IPS-18a (cell line): ENCODE measurements around the gene ZNF317.

ENCODE experiments used
- H3K27ac ChIP-seq: one replicate; pipeline ENCODE4 v1.5.1; 2013; ENCODE audit warnings: low read length
- H3K27me3 ChIP-seq: one replicate; pipeline ENCODE4 v1.6.1; 2013; ENCODE audit warnings: mild to moderate bottlenecking, low read length; ENCODE audit not compliant: control insufficient read depth, insufficient read depth
- H3K36me3 ChIP-seq: one replicate; pipeline ENCODE4 v1.6.1; 2013; ENCODE audit warnings: low read depth, low read length; ENCODE audit not compliant: control insufficient read depth
- H3K4me1 ChIP-seq: one replicate; pipeline ENCODE4 v1.6.1; 2013; ENCODE audit warnings: low read depth, low read length; ENCODE audit not compliant: control insufficient read depth
- H3K4me3 ChIP-seq: one replicate; pipeline ENCODE4 v1.5.1; 2013; ENCODE audit warnings: low read length
- H3K9ac ChIP-seq: one replicate; pipeline ENCODE4 v1.6.1; 2013; ENCODE audit warnings: mild to moderate bottlenecking, low read length, moderate library complexity
- H3K9me3 ChIP-seq: one replicate; pipeline ENCODE4 v1.6.1; 2013; ENCODE audit warnings: low read depth, low read length; ENCODE audit not compliant: control insufficient read depth

The ZNF317 gene

DNA sequence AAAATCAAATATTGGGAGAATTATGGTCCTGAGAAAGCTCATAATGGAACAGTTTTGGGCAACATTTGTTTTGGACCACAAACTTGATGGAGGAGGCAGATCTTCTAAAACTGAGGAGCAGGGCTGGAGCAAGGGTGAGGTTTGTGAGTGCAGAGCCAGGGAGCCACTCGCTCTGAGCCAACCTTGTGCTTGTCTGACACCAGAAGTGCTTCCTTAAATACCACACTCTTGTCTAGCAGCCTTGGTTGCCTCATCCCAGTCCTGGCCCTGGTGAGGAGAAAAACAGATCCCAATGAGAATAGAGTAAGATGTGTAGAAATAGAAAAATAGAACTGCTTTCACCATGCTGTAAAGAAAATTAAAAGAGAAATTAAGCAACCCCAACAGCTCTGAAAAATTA, 6.7 kb downstream of the ZNF317 start:
- peaks cover 4% of the 10 kb centered on the region for H3K4me1 ChIP-seq
- H3K9ac ChIP-seq, result no peak overlapping the region
- H3K27me3 ChIP-seq, result no peaks in the 10 kb centered on the region
- H3K9me3 ChIP-seq, result peaks cover 30% of the 10 kb centered on the region
- H3K36me3 ChIP-seq, result peaks cover 11% of the 10 kb centered on the region
- no peak overlapping the region for H3K4me3 ChIP-seq
- no peak overlapping the region for H3K27ac ChIP-seq

- Histone ChIP-seq H3K27ac (no peak overlapping the region), H3K9me3 (peaks cover 30% of the 10 kb centered on the region), H3K9ac (no peak overlapping the region), H3K36me3 (peaks cover 11% of the 10 kb centered on the region), H3K27me3 (no peaks in the 10 kb centered on the region), H3K4me1 (no peaks in the 10 kb centered on the region), H3K4me3 (no peak overlapping the region)
Observed at GRCh38 chr19:9148697-9149096, 8.5 kb downstream of the ZNF317 start.

- Histone ChIP-seq H3K4me3 (no peak overlapping the region), H3K36me3 (peaks cover 11% of the 10 kb centered on the region), H3K9me3 (peaks cover 20% of the 10 kb centered on the region), H3K9ac (no peak overlapping the region), H3K27ac (no peak overlapping the region), H3K27me3 (no peaks in the 10 kb centered on the region), H3K4me1 (no peaks in the 10 kb centered on the region)
Observed at GRCh38 chr19:9149997-9150396, 9.8 kb downstream of the ZNF317 start.

DNA sequence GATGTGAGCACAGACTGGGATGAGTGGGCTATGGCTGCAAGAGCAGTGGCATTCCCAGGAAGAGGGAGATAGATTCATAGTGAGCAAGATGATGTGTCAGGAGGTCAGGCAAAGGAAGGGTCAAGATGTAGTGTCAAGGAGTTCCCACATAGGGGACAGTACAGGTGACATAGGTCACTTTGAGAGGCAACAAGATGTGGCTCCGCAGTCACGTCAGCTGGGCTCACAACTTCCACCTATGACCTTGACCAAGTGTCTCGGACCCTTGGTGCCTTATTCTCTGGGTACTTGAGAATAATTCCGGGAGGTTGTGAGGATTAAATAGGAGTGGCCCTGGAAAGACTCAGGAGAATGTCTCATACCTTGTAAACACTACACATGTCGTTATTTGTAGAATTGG, 10.5 kb downstream of the ZNF317 start:
- Histone ChIP-seq H3K4me1 (no peaks in the 10 kb centered on the region), H3K9ac (no peak overlapping the region), H3K36me3 (peaks cover 16% of the 10 kb centered on the region), H3K27ac (no peak overlapping the region), H3K9me3 (peaks cover 15% of the 10 kb centered on the region), H3K27me3 (no peaks in the 10 kb centered on the region), H3K4me3 (no peak overlapping the region)

DNA sequence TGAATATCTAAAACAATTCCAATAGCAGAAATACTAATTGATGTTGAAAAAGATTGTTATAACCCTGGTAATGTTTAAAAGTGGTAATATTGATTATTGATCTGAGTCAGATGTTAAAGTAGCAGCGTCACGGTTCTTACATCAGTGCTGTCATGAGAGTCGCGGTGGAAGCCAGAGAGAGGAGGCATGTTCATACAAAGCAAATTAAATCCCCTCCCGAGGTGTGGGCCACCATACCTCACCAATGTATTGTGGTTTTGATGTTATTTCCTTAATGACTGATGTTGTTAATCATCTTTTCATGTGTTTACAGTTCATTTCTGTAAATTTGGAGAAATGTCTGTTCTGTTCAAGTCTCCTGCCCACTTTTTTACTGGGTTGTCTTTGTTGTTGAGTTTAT, 11.2 kb downstream of the ZNF317 start:
- peaks cover 15% of the 10 kb centered on the region for H3K9me3 ChIP-seq
- H3K4me3 ChIP-seq, result no peak overlapping the region
- H3K9ac ChIP-seq, result no peak overlapping the region
- H3K27me3 ChIP-seq, result no peaks in the 10 kb centered on the region
- no peaks in the 10 kb centered on the region for H3K4me1 ChIP-seq
- H3K36me3 ChIP-seq, result peaks cover 24% of the 10 kb centered on the region
- H3K27ac ChIP-seq, result no peak overlapping the region

DNA sequence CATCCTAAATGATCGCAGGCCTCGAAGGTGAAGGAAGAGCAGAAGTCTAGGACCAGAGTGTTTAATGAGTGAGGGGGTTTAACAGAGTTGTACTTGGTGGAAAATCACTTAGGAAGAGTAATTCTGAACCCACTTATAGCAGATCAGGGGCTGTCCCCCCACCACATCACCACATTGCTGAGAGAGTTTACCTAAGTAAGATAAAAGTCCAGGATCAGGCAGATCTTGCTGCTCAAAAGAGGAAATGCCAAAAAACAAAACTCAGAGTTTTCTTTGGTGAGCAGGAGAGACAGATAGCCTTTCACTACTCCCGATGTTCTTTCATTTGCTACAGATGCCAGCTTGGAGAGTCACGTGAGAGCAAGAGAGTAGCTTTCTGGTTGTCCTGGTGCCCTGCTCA, 15.4 kb downstream of the ZNF317 start:
- Histone ChIP-seq H3K4me1 (no peaks in the 10 kb centered on the region), H3K9ac (no peak overlapping the region), H3K4me3 (no peak overlapping the region), H3K9me3 (peaks cover 5% of the 10 kb centered on the region), H3K36me3 (peaks cover 53% of the 10 kb centered on the region), H3K27me3 (no peaks in the 10 kb centered on the region), H3K27ac (no peak overlapping the region)

DNA sequence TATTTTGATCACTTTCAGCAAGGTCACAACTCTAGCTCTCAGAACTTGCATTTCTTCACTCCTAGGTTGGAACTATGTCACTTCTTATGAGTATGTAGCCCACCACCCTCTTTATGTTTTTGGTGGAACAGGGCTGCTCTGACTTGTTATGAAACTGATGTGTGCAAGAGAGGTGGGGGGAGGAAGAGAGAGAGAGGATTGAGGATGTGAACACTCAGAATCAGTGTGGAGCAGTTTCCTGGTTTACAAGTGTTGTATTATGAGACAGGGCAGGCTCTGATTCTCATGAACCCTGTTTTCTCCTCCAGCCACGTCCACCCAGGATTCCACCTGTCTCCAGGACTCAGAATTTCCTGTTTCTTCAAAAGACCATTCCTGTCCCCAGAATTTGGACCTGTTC, 16.1 kb downstream of the ZNF317 start:
- Histone ChIP-seq H3K27ac (no peak overlapping the region), H3K4me3 (no peak overlapping the region), H3K9me3 (no peaks in the 10 kb centered on the region), H3K27me3 (no peaks in the 10 kb centered on the region), H3K4me1 (no peaks in the 10 kb centered on the region), H3K36me3 (peaks cover 61% of the 10 kb centered on the region), H3K9ac (no peak overlapping the region)

- no peak overlapping the region for H3K27ac ChIP-seq
- no peaks in the 10 kb centered on the region for H3K27me3 ChIP-seq
- H3K4me1 ChIP-seq, result no peaks in the 10 kb centered on the region
- peaks cover 80% of the 10 kb centered on the region for H3K36me3 ChIP-seq
- H3K9ac ChIP-seq, result no peak overlapping the region
- H3K9me3 ChIP-seq, result no peaks in the 10 kb centered on the region
- H3K4me3 ChIP-seq, result no peak overlapping the region
Observed at GRCh38 chr19:9159891-9160290, 19.7 kb downstream of the ZNF317 start.

DNA sequence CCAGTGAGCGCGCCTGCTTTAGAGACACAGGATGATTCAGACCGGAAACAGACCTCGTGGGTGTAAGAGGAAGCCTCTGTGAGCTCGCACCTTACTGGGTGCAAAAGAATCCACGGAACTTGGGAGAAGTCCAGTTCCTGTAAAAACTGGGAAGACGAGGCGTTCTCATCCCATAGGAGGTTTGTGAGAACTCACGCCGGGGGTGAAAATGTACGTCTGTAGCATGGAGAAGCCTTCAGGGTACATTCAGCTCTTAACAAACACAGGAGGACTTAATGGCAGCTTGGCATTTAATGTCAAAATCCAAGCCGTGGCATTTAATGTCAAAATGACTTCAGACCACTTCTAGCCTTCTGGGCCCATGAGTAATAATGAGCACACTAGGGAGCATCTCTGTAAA, 21.2 kb downstream of the ZNF317 start:
- H3K9ac ChIP-seq, result no peak overlapping the region
- H3K36me3 ChIP-seq, result peaks cover 66% of the 10 kb centered on the region
- H3K4me3 ChIP-seq, result no peak overlapping the region
- no peaks in the 10 kb centered on the region for H3K9me3 ChIP-seq
- no peaks in the 10 kb centered on the region for H3K27me3 ChIP-seq
- H3K4me1 ChIP-seq, result no peaks in the 10 kb centered on the region
- H3K27ac ChIP-seq, result no peak overlapping the region

GRCh38 chr19:9165261-9165660, 25.1 kb downstream of the ZNF317 start:
- Histone ChIP-seq H3K27me3 (no peaks in the 10 kb centered on the region), H3K9ac (no peak overlapping the region), H3K27ac (no peak overlapping the region), H3K4me3 (no peak overlapping the region), H3K36me3 (peaks cover 30% of the 10 kb centered on the region), H3K4me1 (no peaks in the 10 kb centered on the region), H3K9me3 (no peaks in the 10 kb centered on the region)

DNA sequence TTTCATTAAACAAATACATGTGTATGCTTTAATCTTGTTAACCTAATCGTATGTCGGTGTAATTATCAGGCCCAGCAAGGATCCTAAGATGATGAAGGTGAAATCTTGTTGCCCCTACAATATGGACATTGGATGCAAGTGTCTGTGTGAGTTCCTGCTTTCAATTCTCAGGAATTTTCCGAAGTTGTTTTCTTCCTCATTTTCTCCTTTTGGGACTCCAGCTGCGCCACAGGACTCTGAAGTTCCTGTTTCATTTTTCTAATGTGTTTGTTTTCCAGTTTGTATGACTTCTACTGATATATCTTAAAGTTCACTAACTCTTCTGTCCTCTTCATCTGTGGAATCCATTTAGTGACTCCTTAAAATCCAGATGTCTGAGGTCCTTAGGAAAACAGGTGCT, 26.6 kb downstream of the ZNF317 start:
- no peaks in the 10 kb centered on the region for H3K4me1 ChIP-seq
- H3K27ac ChIP-seq, result no peak overlapping the region
- H3K9me3 ChIP-seq, result no peaks in the 10 kb centered on the region
- H3K4me3 ChIP-seq, result no peak overlapping the region
- H3K36me3 ChIP-seq, result peaks cover 14% of the 10 kb centered on the region
- no peaks in the 10 kb centered on the region for H3K27me3 ChIP-seq
- H3K9ac ChIP-seq, result no peak overlapping the region

- H3K4me3 ChIP-seq, result no peak overlapping the region
- H3K9me3 ChIP-seq, result peaks cover 12% of the 10 kb centered on the region
- no peaks in the 10 kb centered on the region for H3K4me1 ChIP-seq
- H3K27me3 ChIP-seq, result no peaks in the 10 kb centered on the region
- H3K36me3 ChIP-seq, result no peaks in the 10 kb centered on the region
- H3K9ac ChIP-seq, result no peak overlapping the region
- H3K27ac ChIP-seq, result no peak overlapping the region
Observed at GRCh38 chr19:9171393-9171991, 31.3 kb downstream of the ZNF317 start.
